Cardiac ventricle fibroblast (primary cell): ENCODE measurements around the gene CMYA5. TPM values are rescaled to one million over a fixed set of nuclear protein-coding genes. Genes with fewer than 3 reads are reported as not detected.

Experiments
- total RNA-seq: library from RNA; depleted of rRNA; stranded (reverse); fragments of >200 nt; gene quantifications from 2 replicates; pipeline ENCODE4 v1.2.3, GENCODE V29; 2015

CMYA5 gene
- total RNA-seq = 0.25 and 0.54 TPM in 2 replicates

GRCh38 chr5:79689541-79690466, at the start of gene CMYA5:
Gene CMYA5, plus strand, starts transcription at chr5:79689836. Its CDS starts 72 bp downstream, at chr5:79689908.

Other genes starting within 250 kb of the CMYA5 start
- gene HOMER1, start 175.7 kb upstream of the CMYA5 start, total RNA-seq = 1.8 and 3.6 TPM in 2 replicates
- gene TENT2, start 77.4 kb upstream of the CMYA5 start, total RNA-seq = 25.6 and 47.4 TPM in 2 replicates